Endothelial cell of umbilical vein (primary cell): ENCODE measurements around the gene ADIPOR2. TPM values are rescaled to one million over a fixed set of nuclear protein-coding genes. Genes with fewer than 3 reads are reported as not detected.

Experiments used
- BruUV-seq: library from RNA; stranded (reverse); fragments of 400-500 nt; replicated peaks from 2 replicates; lab custom pipeline; 2021; lab: Mats Ljungman, UMichigan
- CTCF ChIA-PET: fragments of 300-600, 350-600 bp; sonication (Branson Sonifier 250); formaldehyde crosslinking; loops from one replicate; lab custom pipeline; 2021; ENCODE audit warnings: antibody characterized with exemption, inconsistent platforms; lab: Charles Lee
- POLR2A ChIA-PET: fragments of 300-600, 350-600 bp; sonication (Branson Sonifier 250); formaldehyde crosslinking; loops from one replicate; lab custom pipeline; 2021; ENCODE audit warnings: antibody characterized with exemption, inconsistent platforms; lab: Charles Lee
- DNase-seq: peaks from one replicate; pipeline ENCODE4 v3.0.0-alpha.2; 2011; ENCODE audit warnings: low read depth, low spot score
- FAIRE-seq: peaks from 2 replicates; lab custom pipeline; 2011; peaks lifted over from hg19 to GRCh38; lab: Jason Lieb, UNC
- H2AFZ ChIP-seq: 2 replicates; pipeline ENCODE4 v1.6.0; 2012; ENCODE audit warnings: low read depth, low read length, control low read depth, inconsistent platforms
- H3K27ac ChIP-seq: 2 replicates; pipeline ENCODE4 v1.5.1; 2011; ENCODE audit warnings: low read depth, mild to moderate bottlenecking, control low read depth, low read length, moderate library complexity; ENCODE audit not compliant: insufficient read depth
- H3K27me3 ChIP-seq, 2 experiments: 2 replicates each; pipeline versions ENCODE4 v1.6.0 to v1.6.1; 2011; ENCODE audit warnings: low read length in 2 of 2, mixed read lengths in 1 of 2; ENCODE audit not compliant: control insufficient read depth in 2 of 2, insufficient read depth in 2 of 2
- H3K36me3 ChIP-seq, 2 experiments: 2 replicates in 1 of 2; 3 replicates in 1 of 2; pipeline ENCODE4 v1.5.1; 2011; ENCODE audit warnings: low read length in 2 of 2, mild to moderate bottlenecking in 1 of 2, moderate library complexity in 1 of 2; ENCODE audit not compliant: control insufficient read depth in 2 of 2, insufficient read depth in 2 of 2; ENCODE audit errors: extremely low read depth in 1 of 2
- H3K4me1 ChIP-seq: 3 replicates; pipeline ENCODE4 v1.5.1; 2011; ENCODE audit warnings: mild to moderate bottlenecking, low read length; ENCODE audit not compliant: control insufficient read depth, insufficient read depth; ENCODE audit errors: extremely low read depth
- H3K4me2 ChIP-seq: 2 replicates; pipeline ENCODE4 v1.6.1; 2011; ENCODE audit warnings: low read length, control low read depth, mixed read lengths; ENCODE audit not compliant: insufficient read depth
- H3K4me3 ChIP-seq, 3 experiments: fragments of 200-600 bp in 1 of 3; sonication (generic), shearing (Covaris generic) in 1 of 3; replicated peaks in 1 of 3; 2 replicates each; pipeline ENCODE4 v1.5.1; 2011 to 2016; ENCODE audit warnings: control low read depth in 3 of 3, low read length in 3 of 3, mild to moderate bottlenecking in 2 of 3, inconsistent platforms in 1 of 3, low read depth in 1 of 3, moderate library complexity in 1 of 3; ENCODE audit not compliant: insufficient read depth in 1 of 3
- H3K79me2 ChIP-seq: 2 replicates; pipeline ENCODE4 v1.6.0; 2012; ENCODE audit warnings: low read length, inconsistent platforms; ENCODE audit not compliant: control insufficient read depth, insufficient read depth
- H3K9ac ChIP-seq: replicated peaks from 2 replicates; pipeline ENCODE3; 2011; ENCODE audit warnings: low read length, control low read depth; ENCODE audit not compliant: insufficient read depth; ENCODE audit errors: extremely low read depth
- H3K9me1 ChIP-seq: replicated peaks from 3 replicates; pipeline ENCODE4 v1.6.0; 2011; ENCODE audit warnings: mild to moderate bottlenecking, low read length; ENCODE audit not compliant: control insufficient read depth, insufficient read depth; ENCODE audit errors: extremely low read depth
- H3K9me3 ChIP-seq: replicated peaks from 2 replicates; pipeline ENCODE4 v1.5.1; 2012; ENCODE audit warnings: low read length, inconsistent platforms; ENCODE audit not compliant: control insufficient read depth, insufficient read depth
- H4K20me1 ChIP-seq: replicated peaks from 2 replicates; pipeline ENCODE3; 2011; ENCODE audit warnings: mild to moderate bottlenecking, low read length; ENCODE audit not compliant: control insufficient read depth, insufficient read depth; ENCODE audit errors: extremely low read depth
- EZH2 ChIP-seq: IDR thresholded peaks from 2 replicates; pipeline ENCODE4 v1.6.1; 2012; ENCODE audit warnings: borderline replicate concordance, low read depth, mild to moderate bottlenecking, moderate library complexity, low read length, inconsistent platforms; ENCODE audit not compliant: severe bottlenecking
- FOS ChIP-seq: IDR thresholded peaks from 2 replicates; pipeline ENCODE4 v1.6.1; 2011; ENCODE audit warnings: mild to moderate bottlenecking, low read length, moderate library complexity, borderline replicate concordance; ENCODE audit not compliant: insufficient read depth
- GATA2 ChIP-seq: IDR thresholded peaks from 2 replicates; pipeline ENCODE4 v1.7.0; 2011; ENCODE audit warnings: low read depth, mild to moderate bottlenecking, moderate library complexity, mixed read lengths, low read length; ENCODE audit not compliant: insufficient read length, insufficient read depth
- JUN ChIP-seq: IDR thresholded peaks from 2 replicates; pipeline ENCODE4 v1.6.1; 2011; ENCODE audit warnings: borderline replicate concordance, low read depth; ENCODE audit not compliant: insufficient read length, insufficient read depth
- MYC ChIP-seq: IDR thresholded peaks from one replicate; pipeline ENCODE4 v1.6.1; 2011; ENCODE audit warnings: mild to moderate bottlenecking, low read depth, low read length
- POLR2A ChIP-seq: IDR thresholded peaks from 2 replicates; pipeline ENCODE4 v1.6.1; 2012; ENCODE audit warnings: low read depth, mild to moderate bottlenecking, control low read depth, low read length
- POLR2AphosphoS5 ChIP-seq: IDR thresholded peaks from 2 replicates; pipeline ENCODE4 v1.6.1; 2012; ENCODE audit warnings: low read depth, mild to moderate bottlenecking, control low read depth, low read length, moderate library complexity; ENCODE audit not compliant: insufficient read depth
- dilution Hi-C: fragments of 300-500 bp; cut with MboI; formaldehyde crosslinking; loops from one replicate; pipeline ENCODE4 v1.15.0; 2019; ENCODE audit warnings: low sequenced_read_pairs; ENCODE audit not compliant: extremely low pct_ligation_motif_present
- intact Hi-C: fragments of 100-400 bp; cut with micrococcal nuclease; formaldehyde crosslinking; loops from one replicate; pipeline ENCODE4 v1.10.0; 2022
- polyA plus RNA-seq, 4 experiments: library from polyadenylated mRNA; depleted of rRNA in 3 of 4; stranded (reverse) in 3 of 4; unstranded in 1 of 4; fragments of >200 nt; gene quantifications; 2 replicates each; pipeline versions ENCODE4 v1.2.1 to v1.2.3, GENCODE V29; 2011 to 2012; ENCODE audit warnings: missing spikeins in 1 of 4
- total RNA-seq: library from RNA; stranded (reverse); gene quantifications from 2 replicates; pipeline ENCODE4 v1.2.3, GENCODE V29; 2021
- TF ChIP-seq, protein P1 (sequence below): IDR thresholded peaks from 2 replicates; pipeline ENCODE4 v1.6.1; 2011; ENCODE audit not compliant: insufficient read depth, insufficient read length
- TF ChIP-seq, protein P2 (sequence below), 2 donors: IDR thresholded peaks; 1 replicate in 1 of 2; 2 replicates in 1 of 2; pipeline ENCODE4 v1.5.1; 2011; ENCODE audit warnings: low read length in 2 of 2, mild to moderate bottlenecking in 2 of 2, moderate library complexity in 2 of 2, control low read depth in 1 of 2, inconsistent platforms in 1 of 2, low read depth in 1 of 2; ENCODE audit not compliant: insufficient read depth in 1 of 2; ENCODE audit errors: extremely low read depth in 1 of 2

Gene ADIPOR2
- total and polyA plus RNA-seq, 2 donors (not counting 3 experiments of a cell fraction or from before 2014, with no cell fraction given), result 22.5 to 57.3 TPM

DNA sequence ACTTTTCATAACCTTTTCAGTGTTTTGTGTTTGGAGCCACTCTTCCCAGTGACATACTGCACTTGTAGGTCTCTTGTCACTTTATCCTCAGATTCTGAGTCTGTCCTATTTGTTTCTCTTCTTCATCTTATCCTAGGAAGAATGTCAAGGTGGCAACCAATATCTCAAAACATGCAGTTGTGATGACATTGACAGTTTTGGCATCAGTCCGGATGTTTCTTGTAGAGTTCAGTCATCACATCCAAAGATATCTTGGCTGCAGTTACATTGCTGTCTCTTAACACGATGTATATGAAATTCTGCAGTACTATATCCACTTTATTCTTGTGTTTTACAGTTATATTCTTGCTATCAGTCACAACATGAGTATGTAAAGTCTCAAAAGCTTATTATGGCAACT is 6.4 kb downstream of the ADIPOR2 start:
- H3K9ac ChIP-seq, result no peak overlapping the region
- peaks cover 91% of the 10 kb centered on the region for H3K79me2 ChIP-seq
- DNase-seq (no peak), FAIRE-seq (no peak)
- no peak for TF ChIP-seq POLR2AphosphoS5
- ChIA-PET POLR2A (no interaction called here), CTCF (interaction anchor here (0.7 to 2.9 kb wide), 6 partner anchors 9 to 94 kb away, joined by 3 to 20 read pairs (median 4); no protein-coding TSS in a partner anchor)
- H3K36me3 ChIP-seq, result no peaks in the 10 kb centered on the region
- no peak overlapping the region for H2AFZ ChIP-seq
- H3K4me1 ChIP-seq, result peaks cover 5% of the 10 kb centered on the region
- H3K9me1 ChIP-seq, result no peaks in the 10 kb centered on the region
- H3K4me2 ChIP-seq, result no peak overlapping the region
- BruUV-seq, result no TSS peak
- no peak overlapping the region for H3K27ac ChIP-seq
- H3K9me3 ChIP-seq, result no peaks in the 10 kb centered on the region
- dilution Hi-C loops, result no loop called here
- no peaks in the 10 kb centered on the region for H3K27me3 ChIP-seq
- H4K20me1 ChIP-seq, result peaks cover 3% of the 10 kb centered on the region
- intact Hi-C loops, result no loop called here
- no peak overlapping the region for H3K4me3 ChIP-seq

- no peaks in the 10 kb centered on the region for H3K36me3 ChIP-seq
- BruUV-seq, result no TSS peak
- FAIRE-seq, result no peak
- no peak overlapping the region for H3K4me3 ChIP-seq
- H3K27me3 ChIP-seq, result no peaks in the 10 kb centered on the region
- H3K9me1 ChIP-seq, result no peaks in the 10 kb centered on the region
- no peaks in the 10 kb centered on the region for H3K9me3 ChIP-seq
- H4K20me1 ChIP-seq, result peaks cover 3% of the 10 kb centered on the region
- no peak for TF ChIP-seq JUN
- TF ChIP-seq, protein P1, sequence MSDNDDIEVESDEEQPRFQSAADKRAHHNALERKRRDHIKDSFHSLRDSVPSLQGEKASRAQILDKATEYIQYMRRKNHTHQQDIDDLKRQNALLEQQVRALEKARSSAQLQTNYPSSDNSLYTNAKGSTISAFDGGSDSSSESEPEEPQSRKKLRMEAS, result no peak
- TF ChIP-seq POLR2AphosphoS5, result no peak
- no peak for TF ChIP-seq POLR2A
- TF ChIP-seq MYC, result no peak
- TF ChIP-seq, protein P2, sequence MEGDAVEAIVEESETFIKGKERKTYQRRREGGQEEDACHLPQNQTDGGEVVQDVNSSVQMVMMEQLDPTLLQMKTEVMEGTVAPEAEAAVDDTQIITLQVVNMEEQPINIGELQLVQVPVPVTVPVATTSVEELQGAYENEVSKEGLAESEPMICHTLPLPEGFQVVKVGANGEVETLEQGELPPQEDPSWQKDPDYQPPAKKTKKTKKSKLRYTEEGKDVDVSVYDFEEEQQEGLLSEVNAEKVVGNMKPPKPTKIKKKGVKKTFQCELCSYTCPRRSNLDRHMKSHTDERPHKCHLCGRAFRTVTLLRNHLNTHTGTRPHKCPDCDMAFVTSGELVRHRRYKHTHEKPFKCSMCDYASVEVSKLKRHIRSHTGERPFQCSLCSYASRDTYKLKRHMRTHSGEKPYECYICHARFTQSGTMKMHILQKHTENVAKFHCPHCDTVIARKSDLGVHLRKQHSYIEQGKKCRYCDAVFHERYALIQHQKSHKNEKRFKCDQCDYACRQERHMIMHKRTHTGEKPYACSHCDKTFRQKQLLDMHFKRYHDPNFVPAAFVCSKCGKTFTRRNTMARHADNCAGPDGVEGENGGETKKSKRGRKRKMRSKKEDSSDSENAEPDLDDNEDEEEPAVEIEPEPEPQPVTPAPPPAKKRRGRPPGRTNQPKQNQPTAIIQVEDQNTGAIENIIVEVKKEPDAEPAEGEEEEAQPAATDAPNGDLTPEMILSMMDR (IDR thresholded peaks at IDR 0.05; ENCODE audit: extremely low read depth in 1 of 2, insufficient read depth in 1 of 2, low read depth in 1 of 2, low read length in 2 of 2), result no peak
- TF ChIP-seq GATA2, result no peak
- TF ChIP-seq FOS, result no peak
- TF ChIP-seq EZH2, result no peak
- ChIA-PET CTCF (interaction anchor here (1.1 to 2.9 kb wide), 4 partner anchors 28 to 92 kb away, joined by 3 to 20 read pairs (median 6); no protein-coding TSS in a partner anchor), POLR2A (no interaction called here)
- H3K4me2 ChIP-seq, result no peak overlapping the region
- dilution Hi-C loops, result no loop called here
- no peaks in the 10 kb centered on the region for H3K4me1 ChIP-seq
- no peak for DNase-seq
- intact Hi-C loops, result no loop called here
- no peak overlapping the region for H3K27ac ChIP-seq
- H3K9ac ChIP-seq, result no peak overlapping the region
- no peak overlapping the region for H2AFZ ChIP-seq
- H3K79me2 ChIP-seq, result peaks cover 90% of the 10 kb centered on the region
Observed at GRCh38 chr12:1698720-1699119, 7.8 kb downstream of the ADIPOR2 start.
